Fibroblast of villous mesenchyme (primary cell): Measurements from ENCODE around the gene ADGRG7. TPM values are rescaled to one million over a fixed set of nuclear protein-coding genes. Genes with fewer than 3 reads are reported as not detected.
A peak's percentile ranks its signal among the peaks of the same experiment; 100 is the strongest.

Experiments used
- DNase-seq: peaks from one replicate; pipeline ENCODE4 v3.0.0-alpha.2; 2010; ENCODE audit warnings: low read depth
- H3K4me3 ChIP-seq: 2 replicates; pipeline ENCODE4 v1.5.1; 2011; ENCODE audit warnings: low read depth, mild to moderate bottlenecking, low read length
- CTCF ChIP-seq: IDR thresholded peaks from 2 replicates; pipeline ENCODE4 v1.5.1; 2012; ENCODE audit warnings: low read depth, mild to moderate bottlenecking, low read length; ENCODE audit not compliant: insufficient read depth
- small RNA-seq: library from RNA; depleted of rRNA; stranded (forward); fragments of <200 nt; gene quantifications from one replicate; pipeline ENCODE3, GENCODE V24; 2012
- total RNA-seq: library from RNA; depleted of rRNA; stranded (reverse); fragments of >200 nt; gene quantifications from 2 replicates; pipeline ENCODE4 v1.2.3, GENCODE V29; 2012

ADGRG7 gene
- total RNA-seq, 1 donor, result not detected

GRCh38 chr3:100730524-100730923 lies 121.1 kb downstream of the ADGRG7 start:
- H3K4me3 ChIP-seq, result no peak overlapping the region
- no peak for TF ChIP-seq CTCF
- DNase-seq, result no peak

- DNase-seq, result no peak
- H3K4me3 ChIP-seq, result no peak overlapping the region
- TF ChIP-seq CTCF, result no peak
Measured at GRCh38 chr3:100732435-100732834, 123.0 kb downstream of the ADGRG7 start.

GRCh38 chr3:100737334-100737733 lies 127.9 kb downstream of the ADGRG7 start:
- DNase-seq, result peak; percentile 16
- peak; percentile 26 for TF ChIP-seq CTCF

GRCh38 chr3:100740207-100740606 lies 130.8 kb downstream of the ADGRG7 start:
- no peak for TF ChIP-seq CTCF
- H3K4me3 ChIP-seq, result no peak overlapping the region
- no peak for DNase-seq

More at GRCh38 chr3:100737334-100737733, 127.9 kb downstream of the ADGRG7 start:
- H3K4me3 ChIP-seq, result no peak overlapping the region

GRCh38 chr3:100743535-100743934 lies 134.1 kb downstream of the ADGRG7 start:
- no peak for TF ChIP-seq CTCF
- no peak for DNase-seq
- no peak overlapping the region for H3K4me3 ChIP-seq

- no peak overlapping the region for H3K4me3 ChIP-seq
- TF ChIP-seq CTCF, result no peak
- no peak for DNase-seq
Measured at GRCh38 chr3:100744671-100745070, 135.3 kb downstream of the ADGRG7 start.

Small RNA genes lying within 50 kb of the gene (small RNA-seq; reads per million reads assigned to genes)
- not detected for gene RF00322

Other genes with a start within 250 kb of the ADGRG7 start
- 47.4 and 65.2 TPM in 2 replicates for gene TOMM70, start 208.5 kb upstream of the ADGRG7 start, total RNA-seq
- gene LNP1, start 208.1 kb upstream of the ADGRG7 start, total RNA-seq, result 4.2 and 4.7 TPM in 2 replicates
- 31.2 and 53.1 TPM in 2 replicates for gene TMEM45A, start 117.0 kb upstream of the ADGRG7 start, total RNA-seq
- 88.6 and 127 TPM in 2 replicates for gene TFG, start 99.9 kb downstream of the ADGRG7 start, total RNA-seq